GM21825 (cell line): ENCODE results near the gene EHBP1.

ENCODE experiments used
- ATAC-seq: cut with Tn5 transposase; IDR thresholded peaks from one replicate; pipeline ENCODE4 v1.9.1; 2021; ENCODE audit warnings: mild to moderate bottlenecking, moderate library complexity; ENCODE audit not compliant: unreplicated experiment

Gene EHBP1

DNA sequence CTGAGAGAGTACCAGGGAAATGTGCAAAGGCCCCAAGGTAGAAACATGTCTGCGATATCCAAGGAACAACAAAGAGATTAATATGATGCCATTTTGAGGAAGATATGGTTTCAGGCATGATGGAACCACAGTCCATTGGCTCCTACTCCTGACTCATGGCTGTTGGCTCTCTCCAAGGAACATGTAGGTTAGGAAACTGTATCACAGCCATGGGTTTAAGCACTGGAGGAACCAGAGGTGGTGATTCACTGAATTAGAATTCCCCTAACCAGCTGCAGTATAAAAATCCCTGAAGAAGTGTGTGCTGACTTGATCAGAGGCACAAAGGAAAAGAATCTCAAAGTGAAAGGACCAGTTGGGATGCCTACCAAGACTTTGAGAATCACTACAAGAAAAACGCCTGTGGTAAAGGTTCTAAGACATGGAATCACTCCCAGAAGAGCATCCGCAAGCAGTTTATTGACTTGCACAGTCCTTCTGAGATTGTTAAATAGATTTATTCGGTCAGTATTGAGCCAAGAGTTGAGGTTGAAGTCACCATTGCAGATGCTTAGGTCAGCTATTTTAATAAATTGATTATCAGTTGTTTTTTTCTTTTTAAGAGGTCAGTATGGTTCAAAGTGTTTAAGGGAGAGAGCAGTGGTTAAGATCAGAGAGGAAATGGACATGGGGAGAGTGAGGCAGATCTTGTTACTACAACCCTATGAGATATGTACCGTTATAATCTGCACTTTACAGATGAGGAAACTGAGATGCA lies 234.4 kb downstream of the EHBP1 start:
- ATAC-seq, result no peak

GRCh38 chr2:62940697-62941096 lies 235.2 kb downstream of the EHBP1 start:
- ATAC-seq, result no peak

DNA sequence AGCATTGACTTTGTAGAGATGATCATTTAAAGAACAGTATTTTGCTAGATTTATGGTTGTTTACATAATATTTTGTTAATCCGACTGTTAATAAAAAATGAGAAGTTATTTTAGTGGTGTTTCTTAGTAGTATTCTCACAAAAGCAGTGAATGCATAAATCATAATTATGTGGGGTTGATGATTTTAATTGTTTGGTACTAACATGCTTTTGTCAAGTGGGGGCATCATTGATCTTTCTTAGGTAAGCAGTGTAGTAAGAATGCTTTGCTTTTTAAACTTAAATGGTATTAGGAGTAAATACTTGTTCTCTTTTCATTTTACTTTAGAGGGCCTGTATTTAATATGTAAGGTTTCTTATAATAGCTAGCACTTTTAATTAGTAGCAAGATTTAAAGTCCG lies 235.9 kb downstream of the EHBP1 start:
- no peak for ATAC-seq

GRCh38 chr2:62944362-62944761 lies 238.8 kb downstream of the EHBP1 start:
- no peak for ATAC-seq

DNA sequence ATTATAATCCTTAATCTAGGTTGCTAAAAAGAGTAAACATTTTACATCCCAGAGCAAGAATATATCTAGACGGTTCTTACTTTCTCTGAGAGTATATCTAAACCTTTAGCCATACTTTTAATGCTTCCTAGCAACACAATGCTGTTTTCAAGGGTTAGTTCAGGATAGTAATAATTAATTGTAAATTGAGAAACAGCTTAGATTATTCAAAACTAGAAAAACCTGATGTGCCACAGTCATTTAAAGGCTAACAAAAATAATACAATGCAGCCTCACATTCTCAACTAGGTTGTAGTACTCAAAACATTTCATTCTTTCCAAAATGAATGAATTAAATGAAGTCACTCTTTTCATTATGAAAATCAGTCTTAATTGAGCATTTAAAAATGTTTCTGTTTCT lies 241.9 kb downstream of the EHBP1 start:
- no peak for ATAC-seq

DNA sequence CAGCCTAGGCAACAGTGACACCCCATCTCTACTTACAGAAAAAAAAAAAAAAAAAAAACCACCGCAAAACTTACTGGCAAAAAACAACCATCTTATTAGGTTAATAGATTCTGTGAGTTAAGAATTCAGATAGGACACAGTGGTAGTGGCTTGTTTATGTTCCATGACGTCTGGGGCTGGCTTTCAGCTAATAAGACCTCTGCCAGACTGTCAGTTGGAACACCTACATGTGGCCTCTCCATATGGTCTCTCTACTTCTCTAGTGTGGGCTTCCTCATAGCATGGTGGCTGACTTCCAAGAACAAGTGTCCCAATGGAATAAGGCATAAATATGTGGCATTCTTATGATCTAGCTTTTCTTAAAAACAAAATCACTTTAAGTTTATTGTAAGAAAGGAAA lies 251.1 kb downstream of the EHBP1 start:
- ATAC-seq, result no peak

GRCh38 chr2:62958206-62958605 lies 252.7 kb downstream of the EHBP1 start:
- ATAC-seq, result no peak

DNA sequence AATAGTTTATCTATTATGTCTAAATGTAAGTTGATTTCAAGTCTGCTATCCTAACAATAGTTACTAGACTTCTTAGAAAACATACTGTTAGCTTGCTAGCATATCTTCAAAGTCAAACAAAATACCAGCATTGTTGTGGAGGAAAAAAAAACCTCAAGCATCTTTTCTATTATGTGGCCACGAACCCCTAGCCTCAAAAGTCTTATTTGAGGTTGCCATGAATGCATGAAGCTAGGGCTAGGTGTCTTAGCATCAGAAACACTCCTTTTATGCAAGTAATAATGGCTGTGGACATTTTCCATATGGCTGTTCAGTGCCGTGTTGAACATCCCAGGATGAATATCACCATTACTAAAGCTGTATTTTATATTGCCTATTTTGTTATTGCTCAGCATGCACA lies 258.5 kb downstream of the EHBP1 start:
- ATAC-seq, result no peak

GRCh38 chr2:62964671-62965070 lies 259.2 kb downstream of the EHBP1 start:
- no peak for ATAC-seq

- no peak for ATAC-seq
Observed at GRCh38 chr2:62966991-62967390, 261.5 kb downstream of the EHBP1 start.

GRCh38 chr2:62968168-62968567 lies 262.7 kb downstream of the EHBP1 start:
- no peak for ATAC-seq

- ATAC-seq, result no peak
Observed at GRCh38 chr2:62968668-62969067, 263.2 kb downstream of the EHBP1 start.

GRCh38 chr2:62971936-62972335 lies 266.4 kb downstream of the EHBP1 start:
- no peak for ATAC-seq

- no peak for ATAC-seq
Observed at GRCh38 chr2:62972601-62973000, 267.1 kb downstream of the EHBP1 start.

DNA sequence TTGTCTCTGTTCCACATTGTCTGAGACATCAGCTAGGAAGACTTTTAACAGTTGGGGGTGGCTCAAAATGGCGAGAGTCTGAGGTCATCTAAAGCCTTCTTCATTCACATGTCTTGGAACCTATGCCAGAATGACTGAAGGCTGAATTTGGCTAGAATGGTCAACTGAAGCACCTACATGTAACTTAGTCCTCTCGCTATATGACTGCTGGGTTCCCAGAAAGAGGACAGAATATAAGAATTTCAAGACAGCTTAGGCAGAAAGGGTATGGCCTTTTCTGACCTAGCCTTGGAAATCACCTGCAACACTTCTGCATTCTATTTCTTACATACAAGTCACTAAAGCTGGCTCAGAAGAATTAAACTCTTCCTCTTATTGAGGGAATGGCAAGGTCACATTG lies 269.5 kb downstream of the EHBP1 start:
- ATAC-seq, result no peak

DNA sequence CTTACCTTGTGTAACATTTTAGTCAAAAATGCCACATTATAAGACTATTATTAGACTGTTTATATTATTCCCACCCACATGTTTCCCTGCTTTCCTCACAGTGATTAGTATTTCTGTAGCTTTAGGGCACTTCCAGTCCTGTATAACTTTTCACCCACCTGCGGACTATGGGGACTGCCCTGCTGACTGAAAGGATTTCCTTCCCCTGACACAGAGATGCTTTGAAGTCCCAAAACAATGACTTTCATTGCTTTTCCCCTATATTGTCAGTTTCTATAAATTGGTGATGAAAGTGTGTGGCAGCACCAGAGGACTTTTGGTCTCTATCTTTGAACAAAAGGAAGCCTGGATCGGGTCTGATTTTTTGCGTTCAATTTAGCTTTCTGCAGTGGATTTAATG lies 286.1 kb downstream of the EHBP1 start:
- ATAC-seq, result no peak

DNA sequence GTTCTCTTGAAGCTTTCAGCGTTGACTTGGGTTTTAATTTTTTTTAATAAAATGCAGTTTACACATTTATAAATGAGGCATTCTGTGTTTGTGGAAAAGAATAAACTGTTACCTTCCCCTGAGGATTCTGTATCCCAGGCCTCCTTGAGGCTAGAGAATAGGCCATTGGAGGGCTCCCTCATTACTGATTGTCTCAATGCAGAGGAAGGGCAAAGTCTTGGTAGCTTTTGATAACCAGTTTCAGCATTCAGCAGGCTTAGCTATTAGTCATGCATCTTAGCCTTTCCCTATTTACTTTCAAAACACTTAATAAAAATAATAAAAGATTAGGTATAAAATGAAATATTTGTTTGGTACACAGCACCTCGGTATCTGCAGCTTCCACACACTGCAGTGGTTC lies 287.0 kb downstream of the EHBP1 start:
- no peak for ATAC-seq

DNA sequence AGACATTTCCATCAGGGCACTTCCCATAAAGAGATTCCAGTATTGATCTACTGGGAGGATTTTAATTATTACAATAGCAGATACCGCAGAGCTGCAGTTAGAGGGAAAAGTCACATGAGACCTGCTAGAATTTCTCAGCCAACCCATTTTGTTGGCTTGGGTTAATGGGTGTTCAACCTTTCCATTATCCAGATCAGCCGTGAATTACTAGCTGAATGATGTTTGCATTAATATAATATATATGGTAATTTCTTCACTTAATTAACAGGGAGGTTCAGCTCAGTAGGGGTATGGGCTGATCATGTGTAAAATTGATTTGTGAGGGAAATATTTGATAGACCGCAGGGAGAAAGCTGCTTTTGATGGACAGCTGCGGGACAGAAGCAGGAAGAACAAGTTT lies 288.7 kb downstream of the EHBP1 start:
- ATAC-seq, result no peak

GRCh38 chr2:62996534-62997186 lies 291.1 kb downstream of the EHBP1 start:
- no peak for ATAC-seq

DNA sequence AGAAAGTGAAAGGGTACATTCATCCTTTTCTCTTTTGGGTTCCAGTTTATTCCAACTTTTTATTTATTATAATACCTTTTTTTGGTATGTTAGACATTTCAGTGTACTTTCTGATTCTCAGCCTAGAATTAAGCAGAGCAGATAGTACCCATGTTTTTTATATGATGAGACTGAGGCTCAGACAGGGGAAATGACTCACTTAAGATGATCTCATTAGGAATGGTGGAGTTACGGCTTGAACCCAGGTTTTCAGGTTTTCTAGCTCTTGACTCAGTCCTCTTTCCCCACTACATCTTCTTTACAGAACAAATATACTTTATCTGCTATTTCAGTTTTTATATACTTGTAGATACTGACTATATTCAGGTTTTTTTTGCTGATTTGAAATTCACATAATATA lies 293.4 kb downstream of the EHBP1 start:
- no peak for ATAC-seq

GRCh38 chr2:62999905-63000304 lies 294.4 kb downstream of the EHBP1 start:
- ATAC-seq, result no peak

DNA sequence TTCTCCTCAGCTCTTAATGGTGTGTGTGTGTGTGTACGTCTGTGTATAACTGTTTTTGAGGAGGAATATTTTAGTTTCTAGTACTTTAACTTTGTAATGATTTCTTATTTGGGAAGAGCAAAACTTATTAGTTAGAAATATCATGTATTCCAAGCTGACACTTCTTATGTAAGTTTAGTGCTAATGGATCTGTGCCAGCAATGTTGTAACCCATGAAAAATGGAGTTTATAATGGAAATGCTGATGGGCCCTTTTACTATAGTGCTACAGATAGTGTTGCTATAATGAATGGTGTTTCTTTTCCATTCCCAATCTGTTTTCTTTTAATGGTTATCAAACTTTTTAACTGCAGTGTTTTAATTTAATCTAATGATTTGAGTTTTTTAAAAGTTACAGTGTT lies 295.3 kb downstream of the EHBP1 start:
- ATAC-seq, result no peak

- no peak for ATAC-seq
Observed at GRCh38 chr2:63001576-63001975, 296.1 kb downstream of the EHBP1 start.
